ENCODE data around the gene HSD17B1.

The HSD17B1 gene

DNA sequence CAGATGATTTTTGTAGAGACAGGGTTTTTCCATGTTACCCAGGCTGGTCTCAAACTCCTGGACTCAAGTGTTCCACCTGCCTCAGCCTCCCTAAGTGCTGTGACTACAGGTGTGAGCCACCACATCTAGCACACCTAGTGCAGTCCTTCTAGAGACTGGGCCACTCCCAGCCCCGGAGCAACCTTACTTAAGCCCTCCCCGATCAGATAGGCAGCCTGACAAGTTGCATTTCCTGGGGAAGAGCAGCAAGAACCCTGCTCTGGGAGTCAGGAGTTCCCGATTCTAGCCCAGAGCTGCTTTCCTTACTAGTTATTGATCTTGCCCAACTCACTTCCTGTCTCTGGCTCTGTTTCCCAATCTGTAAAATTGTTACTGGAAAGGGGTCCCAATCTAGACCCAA is 23.7 kb upstream of the HSD17B1 start:
- no peak for DNase-seq
- Histone ChIP-seq H3K9ac (ENCODE audit: low read length) (no peak overlapping the region), H2BK120ac (ENCODE audit: low read depth, low read length) (no peak overlapping the region), H2AK5ac (ENCODE audit: low read length, severe bottlenecking) (no peak overlapping the region), H3K36me3 (ENCODE audit: control insufficient read depth in 1 of 2, insufficient read depth in 2 of 2, low read depth in 1 of 2, low read length in 2 of 2) (no peaks in the 10 kb centered on the region), H2BK12ac (ENCODE audit: low read length in 2 of 2) (peak overlapping the region; percentile 18 to 37), H3K18ac (ENCODE audit: low read depth in 1 of 2, low read length in 2 of 2) (no peak overlapping the region), H3K4ac (ENCODE audit: low read depth in 1 of 2, low read length in 2 of 2) (no peak overlapping the region), H3K27me3 (ENCODE audit: control insufficient read depth in 1 of 2, insufficient read depth in 1 of 2, low read length in 2 of 2) (no peaks in the 10 kb centered on the region), H3K27ac (ENCODE audit: low read length, poor library complexity, severe bottlenecking) (no peak overlapping the region), H3K4me3 (ENCODE audit: insufficient read depth in 1 of 2, low read depth in 1 of 2, low read length in 2 of 2) (no peak overlapping the region), H3K4me2 (ENCODE audit: low read length, poor library complexity, severe bottlenecking) (no peak overlapping the region), H3K4me1 (ENCODE audit: control insufficient read depth, insufficient read depth, low read depth, low read length) (peaks cover 6% of the 10 kb centered on the region), H3K9me3 (ENCODE audit: control insufficient read depth, low read length) (no peaks in the 10 kb centered on the region), H2AFZ (ENCODE audit: low read depth, low read length) (no peak overlapping the region), H4K91ac (ENCODE audit: low read length) (no peak overlapping the region), H2BK15ac (ENCODE audit: low read depth, poor library complexity, severe bottlenecking) (no peak overlapping the region), H3K23ac (ENCODE audit: low read length in 2 of 2) (no peak overlapping the region), H3K79me1 (replicated peaks; ENCODE audit: low read length, poor library complexity, severe bottlenecking) (no peaks in the 10 kb centered on the region), H4K8ac (ENCODE audit: low read length) (no peak overlapping the region), H2BK5ac (ENCODE audit: low read depth, low read length, poor library complexity, severe bottlenecking) (no peak overlapping the region), H3K14ac (ENCODE audit: low read length in 2 of 2) (no peak overlapping the region)
- 80% methylated on average over 3 of the region's 3 CpGs for WGBS

DNA sequence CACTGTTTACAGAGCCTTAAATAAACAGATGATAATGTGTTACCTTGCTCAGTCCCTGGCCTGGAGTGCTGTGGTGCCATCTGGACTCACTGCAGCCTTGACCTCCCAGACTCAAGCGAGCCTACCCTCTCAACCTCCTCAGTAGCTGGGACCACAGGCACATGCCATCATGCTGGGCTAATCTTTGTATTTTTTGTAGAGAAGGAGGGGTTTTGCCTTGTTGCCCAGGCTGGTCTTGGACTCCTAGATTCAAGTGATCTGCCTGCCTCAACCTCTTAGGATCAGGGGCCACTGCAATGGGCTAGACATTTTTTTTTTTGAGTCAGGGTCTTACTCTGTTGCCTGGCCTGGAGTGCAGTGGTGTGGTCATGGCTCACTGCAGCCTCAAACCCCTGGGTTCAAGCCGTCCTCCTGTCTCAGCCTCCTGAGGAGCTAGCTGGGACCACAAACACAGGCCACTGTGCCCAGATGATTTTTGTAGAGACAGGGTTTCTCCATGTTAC is 21.7 kb upstream of the HSD17B1 start:
- Histone ChIP-seq H3K4me3 (ENCODE audit: insufficient read depth in 1 of 2, low read depth in 1 of 2, low read length in 2 of 2) (peak overlapping the region in 1 of 2 experiments; percentile 8), H3K23ac (ENCODE audit: low read length in 2 of 2) (no peak overlapping the region), H2BK15ac (ENCODE audit: low read depth, poor library complexity, severe bottlenecking) (no peak overlapping the region), H2AFZ (ENCODE audit: low read depth, low read length) (no peak overlapping the region), H2BK5ac (ENCODE audit: low read depth, low read length, poor library complexity, severe bottlenecking) (no peak overlapping the region), H2AK5ac (ENCODE audit: low read length, severe bottlenecking) (peak overlapping the region; percentile 35), H4K91ac (ENCODE audit: low read length) (peak overlapping the region; percentile 44), H3K4me2 (ENCODE audit: low read length, poor library complexity, severe bottlenecking) (no peak overlapping the region), H2BK12ac (ENCODE audit: low read length in 2 of 2) (peak overlapping the region in 1 of 2 experiments; percentile 94), H3K36me3 (ENCODE audit: control insufficient read depth in 1 of 2, insufficient read depth in 2 of 2, low read depth in 1 of 2, low read length in 2 of 2) (no peaks in the 10 kb centered on the region), H2BK120ac (ENCODE audit: low read depth, low read length) (no peak overlapping the region), H3K4me1 (ENCODE audit: control insufficient read depth, insufficient read depth, low read depth, low read length) (peaks cover 11% of the 10 kb centered on the region), H3K9ac (ENCODE audit: low read length) (no peak overlapping the region), H3K9me3 (ENCODE audit: control insufficient read depth, low read length) (no peaks in the 10 kb centered on the region), H3K18ac (ENCODE audit: low read depth in 1 of 2, low read length in 2 of 2) (peak overlapping the region; percentile 33 to 97), H4K8ac (ENCODE audit: low read length) (no peak overlapping the region), H3K4ac (ENCODE audit: low read depth in 1 of 2, low read length in 2 of 2) (peak overlapping the region; percentile 39 to 88), H3K79me1 (replicated peaks; ENCODE audit: low read length, poor library complexity, severe bottlenecking) (no peaks in the 10 kb centered on the region), H3K27ac (ENCODE audit: low read length, poor library complexity, severe bottlenecking) (no peak overlapping the region), H3K27me3 (ENCODE audit: control insufficient read depth in 1 of 2, insufficient read depth in 1 of 2, low read length in 2 of 2) (no peaks in the 10 kb centered on the region), H3K14ac (ENCODE audit: low read length in 2 of 2) (peak overlapping the region in 1 of 2 experiments; percentile 35)
- DNase-seq = peak; percentile 47
- 96% methylated on average over 1 of the region's 2 CpGs for WGBS

DNA sequence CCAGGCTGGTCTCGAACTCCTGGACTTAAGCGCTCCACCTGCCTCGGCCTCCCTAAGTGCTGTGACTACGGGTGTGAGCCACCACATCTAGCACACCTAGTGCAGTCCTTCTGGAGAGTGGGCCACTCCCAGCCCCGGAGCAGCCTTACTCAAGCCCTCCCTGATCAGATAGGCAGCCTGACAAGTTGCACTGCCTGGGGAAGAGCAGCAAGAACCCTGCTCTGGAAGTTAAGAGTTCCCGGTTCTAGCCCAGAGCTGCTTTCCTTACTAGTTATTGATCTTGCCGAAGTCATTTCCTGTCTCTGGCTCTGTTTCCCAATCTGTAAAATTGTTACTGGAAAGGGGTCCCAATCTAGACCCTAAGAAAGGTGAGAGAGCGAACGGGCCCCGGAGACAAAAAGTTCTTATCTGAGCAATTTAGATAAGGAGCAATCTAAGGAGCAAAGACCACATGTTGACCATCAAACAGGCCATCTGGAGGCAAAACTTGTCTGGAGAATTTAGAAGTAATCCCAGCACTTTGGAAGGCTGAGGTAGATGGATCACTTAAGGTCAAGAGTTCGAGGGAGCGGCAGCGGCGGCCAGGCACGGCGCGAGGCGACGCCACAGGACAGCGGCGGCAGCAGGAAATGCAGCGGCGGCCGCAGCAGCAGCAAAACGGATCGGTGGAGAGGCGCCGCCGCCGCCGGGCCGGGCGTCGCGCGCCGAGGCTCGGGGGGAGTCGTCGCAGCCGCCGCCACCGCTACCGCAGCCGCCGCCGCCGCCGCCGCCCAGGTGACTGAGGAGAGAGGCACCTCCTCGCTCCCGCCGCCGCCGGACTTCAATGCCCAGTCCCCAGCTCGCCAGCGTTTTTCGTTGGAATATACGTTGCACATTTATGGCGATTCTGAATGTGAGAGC is 21.0 kb upstream of the HSD17B1 start:
- Histone ChIP-seq H3K4me2 (ENCODE audit: low read length, poor library complexity, severe bottlenecking) (peak overlapping the region; percentile 67), H3K4me1 (ENCODE audit: control insufficient read depth, insufficient read depth, low read depth, low read length) (peaks cover 11% of the 10 kb centered on the region), H3K23ac (ENCODE audit: low read length in 2 of 2) (peak overlapping the region in 1 of 2 experiments; percentile 66), H2BK12ac (ENCODE audit: low read length in 2 of 2) (peak overlapping the region in 1 of 2 experiments; percentile 94), H3K36me3 (ENCODE audit: control insufficient read depth in 1 of 2, insufficient read depth in 2 of 2, low read depth in 1 of 2, low read length in 2 of 2) (no peaks in the 10 kb centered on the region), H2BK5ac (ENCODE audit: low read depth, low read length, poor library complexity, severe bottlenecking) (no peak overlapping the region), H3K9me3 (ENCODE audit: control insufficient read depth, low read length) (no peaks in the 10 kb centered on the region), H2BK15ac (ENCODE audit: low read depth, poor library complexity, severe bottlenecking) (no peak overlapping the region), H2AFZ (ENCODE audit: low read depth, low read length) (peak overlapping the region; percentile 49), H3K9ac (ENCODE audit: low read length) (peak overlapping the region; percentile 80), H3K4ac (ENCODE audit: low read depth in 1 of 2, low read length in 2 of 2) (peak overlapping the region; percentile 81 to 88), H2AK5ac (ENCODE audit: low read length, severe bottlenecking) (no peak overlapping the region), H3K14ac (ENCODE audit: low read length in 2 of 2) (peak overlapping the region in 1 of 2 experiments; percentile 35), H4K91ac (ENCODE audit: low read length) (peak overlapping the region; percentile 93), H3K4me3 (ENCODE audit: insufficient read depth in 1 of 2, low read depth in 1 of 2, low read length in 2 of 2) (peak overlapping the region; percentile 55 to 72), H3K79me1 (replicated peaks; ENCODE audit: low read length, poor library complexity, severe bottlenecking) (no peaks in the 10 kb centered on the region), H3K27ac (ENCODE audit: low read length, poor library complexity, severe bottlenecking) (no peak overlapping the region), H3K27me3 (ENCODE audit: control insufficient read depth in 1 of 2, insufficient read depth in 1 of 2, low read length in 2 of 2) (no peaks in the 10 kb centered on the region), H3K18ac (ENCODE audit: low read depth in 1 of 2, low read length in 2 of 2) (peak overlapping the region; percentile 88 to 97), H4K8ac (ENCODE audit: low read length) (peak overlapping the region; percentile 86), H2BK120ac (ENCODE audit: low read depth, low read length) (peak overlapping the region; percentile 73)
- WGBS = 9% methylated on average over 57 of the region's 60 CpGs
- DNase-seq = peak; percentile 74

All from mesenchymal stem cell (in vitro differentiated cells and primary cell).